GM12892 (cell line): ENCODE results near the gene AOC1.

Experiments used
- POLR2AphosphoS5 ChIP-seq: IDR thresholded peaks from 2 replicates; pipeline ENCODE4 v1.6.1; 2011; ENCODE audit warnings: low read depth, low read length, control low read depth
- TAF1 ChIP-seq: IDR thresholded peaks from 2 replicates; pipeline ENCODE4 v1.6.1; 2011; ENCODE audit warnings: low read depth, mild to moderate bottlenecking, control low read depth, low read length, borderline replicate concordance

DNA sequence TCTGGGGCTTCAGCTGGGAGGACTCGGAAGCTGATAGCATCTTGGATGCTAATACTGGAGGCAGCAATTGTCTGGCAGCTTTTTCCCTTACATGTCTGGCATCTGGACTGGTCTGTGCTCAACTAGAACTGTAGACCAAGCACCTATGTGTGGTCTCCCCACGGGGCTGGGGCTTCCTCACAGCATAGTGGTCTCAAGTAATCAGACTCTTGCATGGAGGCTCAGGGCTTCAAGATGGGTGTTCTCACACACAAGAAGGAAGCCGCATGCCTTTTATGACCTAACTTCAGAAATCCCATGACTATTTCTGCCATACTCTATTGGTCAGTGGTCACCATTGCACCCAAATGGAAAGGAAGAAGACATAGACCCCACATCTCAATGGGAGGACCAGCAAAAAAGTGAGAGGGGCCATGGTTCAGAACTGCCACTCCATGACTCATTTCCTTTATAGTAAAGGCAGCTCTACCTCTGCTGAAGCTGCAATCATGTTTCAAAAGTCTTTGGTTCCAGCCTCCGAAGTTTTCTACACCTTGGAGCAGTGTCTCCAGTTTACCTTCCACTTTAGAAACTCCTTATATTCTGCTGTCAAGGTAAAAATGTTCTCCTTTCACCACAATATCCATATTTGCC lies 14.7 kb downstream of the AOC1 start:
- TF ChIP-seq POLR2AphosphoS5 (no peak), TAF1 (no peak)
